GM23338 (cell line): ENCODE results near the gene AP1G1. TPM values are rescaled to one million over a fixed set of nuclear protein-coding genes. Genes with fewer than 3 reads are reported as not detected.
A peak's percentile ranks its signal among the peaks of the same experiment; 100 is the strongest.
"Not testable (repeated sequence)": the region's sequence is repeated elsewhere in the genome, so short reads cannot be mapped to it uniquely, and the experiment has no call there.

Experiments
- ATAC-seq: fragments of 200-7000 bp; cut with Tn5 transposase; 3 replicates; pipeline ENCODE4 v1.9.1; 2020
- DNase-seq: peaks from one replicate; pipeline ENCODE4 v3.0.0-alpha.2; 2015; ENCODE audit warnings: low spot score
- H2AFZ ChIP-seq: fragments of 200-600 bp; sonication (generic); 2 replicates; pipeline ENCODE4 v1.8.0; 2016; ENCODE audit warnings: antibody characterized with exemption, mild to moderate bottlenecking, moderate library complexity
- H3F3A ChIP-seq: fragments of 200-600 bp; sonication (generic); replicated peaks from 2 replicates; pipeline ENCODE4 v1.8.0; 2017; ENCODE audit warnings: antibody characterized with exemption, mixed run types, low read depth
- H3K27ac ChIP-seq: fragments of 200-600 bp; sonication (generic); 2 replicates; pipeline ENCODE4 v1.6.1; 2016; ENCODE audit warnings: low read depth
- H3K27me3 ChIP-seq: fragments of 200-600 bp; sonication (generic); 2 replicates; pipeline ENCODE4 v1.8.0; 2016; ENCODE audit warnings: mild to moderate bottlenecking, mixed run types, moderate library complexity; ENCODE audit not compliant: insufficient read depth
- H3K36me3 ChIP-seq: fragments of 200-600 bp; sonication (generic); 2 replicates; pipeline ENCODE4 v1.8.0; 2016; ENCODE audit warnings: mild to moderate bottlenecking; ENCODE audit not compliant: insufficient read depth
- H3K4me1 ChIP-seq: fragments of 200-600 bp; sonication (generic); 2 replicates; pipeline ENCODE4 v1.8.0; 2016; ENCODE audit warnings: mild to moderate bottlenecking, moderate library complexity; ENCODE audit not compliant: insufficient read depth
- H3K4me2 ChIP-seq: fragments of 200-600 bp; sonication (generic); 2 replicates; pipeline ENCODE4 v1.7.1; 2017; ENCODE audit warnings: mixed run types
- H3K4me3 ChIP-seq: fragments of 200-600 bp; sonication (generic); 2 replicates; pipeline ENCODE4 v1.6.1; 2016; ENCODE audit warnings: mixed run types
- H3K79me2 ChIP-seq: fragments of 200-600 bp; sonication (generic); replicated peaks from 2 replicates; pipeline ENCODE4 v1.8.0; 2017; ENCODE audit warnings: mild to moderate bottlenecking; ENCODE audit not compliant: insufficient read depth
- H3K9me2 ChIP-seq: fragments of 200-600 bp; sonication (generic); 2 replicates; pipeline ENCODE4 v1.8.0; 2017; ENCODE audit not compliant: insufficient read depth
- H4K20me1 ChIP-seq: fragments of 200-600 bp; sonication (generic); replicated peaks from 2 replicates; pipeline ENCODE4 v1.8.0; 2017; ENCODE audit warnings: mild to moderate bottlenecking; ENCODE audit not compliant: insufficient read depth
- H3K27ac Mint-ChIP-seq: 2 replicates; pipeline ENCODE4 v1.8.0; 2020; ENCODE audit warnings: inconsistent platforms, mild to moderate bottlenecking, moderate library complexity, mixed read lengths
- H3K27me3 Mint-ChIP-seq: 3 replicates; pipeline ENCODE4 v1.8.0; 2022; ENCODE audit warnings: low read depth, mild to moderate bottlenecking, moderate library complexity, mixed read lengths, inconsistent platforms; ENCODE audit not compliant: insufficient read depth, poor library complexity
- H3K36me3 Mint-ChIP-seq: 3 replicates; pipeline ENCODE4 v1.8.0; 2021; ENCODE audit warnings: low read depth, mild to moderate bottlenecking, inconsistent platforms, moderate library complexity, mixed read lengths
- H3K4me1 Mint-ChIP-seq: 3 replicates; pipeline ENCODE4 v1.8.0; 2020; ENCODE audit warnings: mild to moderate bottlenecking, inconsistent platforms, mixed read lengths
- H3K4me3 Mint-ChIP-seq: 3 replicates; pipeline ENCODE4 v1.8.0; 2021; ENCODE audit warnings: moderate library complexity, mild to moderate bottlenecking, inconsistent platforms, mixed read lengths
- H3K9me3 Mint-ChIP-seq: 3 replicates; pipeline ENCODE4 v1.8.0; 2020; ENCODE audit warnings: moderate library complexity, mild to moderate bottlenecking, inconsistent platforms, mixed read lengths
- CREB1 ChIP-seq: fragments of 250-450 bp; sonication (Bioruptor Pico); IDR thresholded peaks from 2 replicates; pipeline ENCODE4 v1.5.0; 2020; ENCODE audit warnings: low read depth, mild to moderate bottlenecking, moderate library complexity
- EZH2 ChIP-seq: fragments of 200-600 bp; sonication (generic); IDR thresholded peaks from one replicate; pipeline ENCODE4 v1.8.0; 2017; ENCODE audit warnings: antibody characterized with exemption, mild to moderate bottlenecking, low read depth; ENCODE audit not compliant: unreplicated experiment
- EZH2phosphoT487 ChIP-seq: fragments of 200-600 bp; sonication (generic); IDR thresholded peaks from one replicate; pipeline ENCODE4 v1.8.1; 2018; ENCODE audit warnings: antibody characterized with exemption; ENCODE audit not compliant: unreplicated experiment
- JUNB ChIP-seq: IDR thresholded peaks from one replicate; pipeline ENCODE4 v1.6.1; 2016; ENCODE audit warnings: antibody characterized with exemption; ENCODE audit not compliant: unreplicated experiment
- NANOG ChIP-seq: IDR thresholded peaks from 2 replicates; pipeline ENCODE4 v1.6.1; 2016; ENCODE audit warnings: antibody characterized with exemption, borderline replicate concordance
- POLR2AphosphoS5 ChIP-seq: IDR thresholded peaks from 2 replicates; pipeline ENCODE4 v1.6.1; 2016; ENCODE audit warnings: antibody characterized with exemption, low read depth
- STAT1 ChIP-seq: IDR thresholded peaks from one replicate; pipeline ENCODE4 v1.6.1; 2016; ENCODE audit warnings: antibody characterized with exemption; ENCODE audit not compliant: unreplicated experiment
- ZNF114 ChIP-seq: fragments of 250-450 bp; sonication (Bioruptor Pico); IDR thresholded peaks from 2 replicates; pipeline ENCODE4 v1.5.0; 2020; ENCODE audit warnings: mild to moderate bottlenecking, moderate library complexity
- ZNF331 ChIP-seq: fragments of 250-450 bp; sonication (Bioruptor Pico); IDR thresholded peaks from 2 replicates; pipeline ENCODE4 v1.5.0; 2020; ENCODE audit warnings: low read depth, mild to moderate bottlenecking, moderate library complexity
- polyA plus RNA-seq: library from polyadenylated mRNA; unstranded; fragments of >200 nt; fragmentation: Nextera tagmentation; extraction: Ambion mirVana; gene quantifications from 2 replicates; pipeline ENCODE4 v1.2.1, GENCODE V29; 2016
- total RNA-seq: library from RNA; depleted of rRNA; stranded (reverse); fragments of >200 nt; shearing (Covaris generic); gene quantifications from 2 replicates; pipeline ENCODE4 v1.2.3, GENCODE V29; 2014
- TF ChIP-seq, protein P1 (sequence below): IDR thresholded peaks from 2 replicates; pipeline ENCODE4 v1.6.1; 2016; ENCODE audit warnings: antibody characterized with exemption
- TF ChIP-seq, protein P2 (sequence below): fragments of 250-450 bp; sonication (Bioruptor Pico); IDR thresholded peaks from 2 replicates; pipeline ENCODE4 v1.5.0; 2020; ENCODE audit warnings: mild to moderate bottlenecking, moderate library complexity
- TF ChIP-seq, protein P3 (sequence below), 2 experiments: fragments of 200-600 bp in 1 of 2; sonication (generic) in 1 of 2; conservative IDR thresholded peaks; 2 replicates each; pipeline versions ENCODE4 v1.5.1 to v1.6.1; 2016 to 2017; ENCODE audit warnings: antibody characterized with exemption in 2 of 2, low read depth in 2 of 2, mild to moderate bottlenecking in 2 of 2, moderate library complexity in 1 of 2

The AP1G1 gene
- total and polyA plus RNA-seq, 2 experiments from 2014 or later, result 16.3 to 73.3 TPM

DNA sequence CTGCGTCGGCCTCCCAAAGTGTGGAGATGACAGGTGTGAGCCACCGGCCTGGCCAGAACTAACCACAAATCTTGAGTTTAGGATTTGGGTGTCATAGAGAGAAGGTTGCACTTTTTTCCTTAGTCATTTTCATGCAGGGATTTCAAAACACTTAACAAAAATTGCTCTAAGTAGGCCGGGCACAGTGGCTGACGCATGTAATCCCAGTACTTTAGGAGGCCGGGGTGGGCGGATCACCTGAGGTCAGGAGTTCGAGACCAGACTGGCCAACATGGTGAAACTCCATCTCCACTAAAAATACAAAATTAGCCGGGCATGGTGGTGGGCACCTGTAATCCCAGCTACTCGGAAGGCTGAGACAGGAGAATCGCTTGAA, 1.5 kb upstream of the AP1G1 start:
- Mint-ChIP-seq H3K27ac (peak overlapping the region; percentile 44; the same call in 1 of the 2 replicates), H3K4me3 (peak overlapping the region; percentile 98)
- not testable (repeated sequence) for H3K4me3 ChIP-seq, DNase-seq, H3F3A ChIP-seq, H3K27me3 Mint-ChIP-seq, H3K9me2 ChIP-seq, H3K4me1 Mint-ChIP-seq, H3K9me3 Mint-ChIP-seq, H3K36me3 Mint-ChIP-seq, H2AFZ ChIP-seq, ATAC-seq, H3K27me3 ChIP-seq, H3K4me2 ChIP-seq
- H3K36me3 ChIP-seq, result peaks cover 11% of the 10 kb centered on the region
- peaks cover 17% of the 10 kb centered on the region for H3K4me1 ChIP-seq
- H3K27ac ChIP-seq, result peak overlapping the region; percentile 98
- H4K20me1 ChIP-seq, result peaks cover 14% of the 10 kb centered on the region
- peaks cover 34% of the 10 kb centered on the region for H3K79me2 ChIP-seq

DNA sequence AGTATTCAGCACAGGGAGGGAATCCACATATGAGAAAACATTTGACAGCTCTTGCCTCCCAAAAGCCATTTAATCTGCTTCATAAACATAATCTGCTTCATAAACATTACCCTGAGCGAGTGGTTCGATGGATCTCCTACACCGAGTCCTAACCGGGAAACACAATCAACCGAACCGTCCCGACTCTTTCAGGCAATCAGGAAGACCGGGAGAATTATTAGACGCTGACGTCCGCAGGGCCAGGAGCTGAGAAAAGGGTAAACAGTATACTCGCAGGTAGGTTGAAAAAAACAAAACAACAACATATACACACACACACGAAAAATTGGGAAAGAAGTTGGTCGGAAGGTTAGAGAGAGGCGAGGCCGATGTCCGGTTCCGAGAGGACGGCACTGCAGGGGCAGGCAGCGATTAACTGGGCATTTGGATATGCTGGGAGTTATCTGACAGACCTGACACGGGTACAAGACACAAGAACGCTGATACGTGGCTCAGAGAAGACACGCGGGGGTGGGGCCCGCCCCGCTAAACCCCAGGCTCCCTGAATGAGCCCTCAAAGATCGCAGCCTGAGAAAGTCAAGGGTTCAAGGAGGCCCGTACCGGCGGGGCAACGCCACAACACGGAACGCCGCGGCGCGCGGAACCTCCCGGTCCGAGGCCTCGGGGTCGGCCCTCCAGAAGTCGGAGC, 585 bp downstream of the AP1G1 start:
- Mint-ChIP-seq H3K9me3 (no peaks in the 10 kb centered on the region), H3K27ac (peak overlapping the region; percentile 100), H3K4me3 (peak overlapping the region; percentile 98), H3K36me3 (peaks cover 9% of the 10 kb centered on the region), H3K27me3 (peaks cover 9% of the 10 kb centered on the region), H3K4me1 (peaks cover 5% of the 10 kb centered on the region)
- peaks cover 14% of the 10 kb centered on the region for H4K20me1 ChIP-seq
- H3K79me2 ChIP-seq, result peaks cover 55% of the 10 kb centered on the region
- peak overlapping the region; percentile 99 for H3K4me3 ChIP-seq
- ATAC-seq (peak; percentile 9), DNase-seq (peak; percentile 32)
- H3K4me2 ChIP-seq, result peak overlapping the region; percentile 90
- H3K27me3 ChIP-seq, result no peaks in the 10 kb centered on the region
- 0 out of 2 replicates have a peak overlapping the region, but pooled peaks have one; percentile 92 for H2AFZ ChIP-seq
- peaks cover 17% of the 10 kb centered on the region for H3K4me1 ChIP-seq
- peaks cover 11% of the 10 kb centered on the region for H3K36me3 ChIP-seq
- peak overlapping the region; percentile 100 for H3K27ac ChIP-seq
- no peaks in the 10 kb centered on the region for H3F3A ChIP-seq
- no peaks in the 10 kb centered on the region for H3K9me2 ChIP-seq
- TF ChIP-seq ZNF331 (CRISPR knock-in tag), result no peak
- TF ChIP-seq, protein P1, sequence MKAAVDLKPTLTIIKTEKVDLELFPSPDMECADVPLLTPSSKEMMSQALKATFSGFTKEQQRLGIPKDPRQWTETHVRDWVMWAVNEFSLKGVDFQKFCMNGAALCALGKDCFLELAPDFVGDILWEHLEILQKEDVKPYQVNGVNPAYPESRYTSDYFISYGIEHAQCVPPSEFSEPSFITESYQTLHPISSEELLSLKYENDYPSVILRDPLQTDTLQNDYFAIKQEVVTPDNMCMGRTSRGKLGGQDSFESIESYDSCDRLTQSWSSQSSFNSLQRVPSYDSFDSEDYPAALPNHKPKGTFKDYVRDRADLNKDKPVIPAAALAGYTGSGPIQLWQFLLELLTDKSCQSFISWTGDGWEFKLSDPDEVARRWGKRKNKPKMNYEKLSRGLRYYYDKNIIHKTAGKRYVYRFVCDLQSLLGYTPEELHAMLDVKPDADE, result no peak
- TF ChIP-seq CREB1 (CRISPR knock-in tag), result no peak
- TF ChIP-seq EZH2, result no peak
- TF ChIP-seq POLR2AphosphoS5, result no peak
- no peak for TF ChIP-seq STAT1
- TF ChIP-seq, protein P2, sequence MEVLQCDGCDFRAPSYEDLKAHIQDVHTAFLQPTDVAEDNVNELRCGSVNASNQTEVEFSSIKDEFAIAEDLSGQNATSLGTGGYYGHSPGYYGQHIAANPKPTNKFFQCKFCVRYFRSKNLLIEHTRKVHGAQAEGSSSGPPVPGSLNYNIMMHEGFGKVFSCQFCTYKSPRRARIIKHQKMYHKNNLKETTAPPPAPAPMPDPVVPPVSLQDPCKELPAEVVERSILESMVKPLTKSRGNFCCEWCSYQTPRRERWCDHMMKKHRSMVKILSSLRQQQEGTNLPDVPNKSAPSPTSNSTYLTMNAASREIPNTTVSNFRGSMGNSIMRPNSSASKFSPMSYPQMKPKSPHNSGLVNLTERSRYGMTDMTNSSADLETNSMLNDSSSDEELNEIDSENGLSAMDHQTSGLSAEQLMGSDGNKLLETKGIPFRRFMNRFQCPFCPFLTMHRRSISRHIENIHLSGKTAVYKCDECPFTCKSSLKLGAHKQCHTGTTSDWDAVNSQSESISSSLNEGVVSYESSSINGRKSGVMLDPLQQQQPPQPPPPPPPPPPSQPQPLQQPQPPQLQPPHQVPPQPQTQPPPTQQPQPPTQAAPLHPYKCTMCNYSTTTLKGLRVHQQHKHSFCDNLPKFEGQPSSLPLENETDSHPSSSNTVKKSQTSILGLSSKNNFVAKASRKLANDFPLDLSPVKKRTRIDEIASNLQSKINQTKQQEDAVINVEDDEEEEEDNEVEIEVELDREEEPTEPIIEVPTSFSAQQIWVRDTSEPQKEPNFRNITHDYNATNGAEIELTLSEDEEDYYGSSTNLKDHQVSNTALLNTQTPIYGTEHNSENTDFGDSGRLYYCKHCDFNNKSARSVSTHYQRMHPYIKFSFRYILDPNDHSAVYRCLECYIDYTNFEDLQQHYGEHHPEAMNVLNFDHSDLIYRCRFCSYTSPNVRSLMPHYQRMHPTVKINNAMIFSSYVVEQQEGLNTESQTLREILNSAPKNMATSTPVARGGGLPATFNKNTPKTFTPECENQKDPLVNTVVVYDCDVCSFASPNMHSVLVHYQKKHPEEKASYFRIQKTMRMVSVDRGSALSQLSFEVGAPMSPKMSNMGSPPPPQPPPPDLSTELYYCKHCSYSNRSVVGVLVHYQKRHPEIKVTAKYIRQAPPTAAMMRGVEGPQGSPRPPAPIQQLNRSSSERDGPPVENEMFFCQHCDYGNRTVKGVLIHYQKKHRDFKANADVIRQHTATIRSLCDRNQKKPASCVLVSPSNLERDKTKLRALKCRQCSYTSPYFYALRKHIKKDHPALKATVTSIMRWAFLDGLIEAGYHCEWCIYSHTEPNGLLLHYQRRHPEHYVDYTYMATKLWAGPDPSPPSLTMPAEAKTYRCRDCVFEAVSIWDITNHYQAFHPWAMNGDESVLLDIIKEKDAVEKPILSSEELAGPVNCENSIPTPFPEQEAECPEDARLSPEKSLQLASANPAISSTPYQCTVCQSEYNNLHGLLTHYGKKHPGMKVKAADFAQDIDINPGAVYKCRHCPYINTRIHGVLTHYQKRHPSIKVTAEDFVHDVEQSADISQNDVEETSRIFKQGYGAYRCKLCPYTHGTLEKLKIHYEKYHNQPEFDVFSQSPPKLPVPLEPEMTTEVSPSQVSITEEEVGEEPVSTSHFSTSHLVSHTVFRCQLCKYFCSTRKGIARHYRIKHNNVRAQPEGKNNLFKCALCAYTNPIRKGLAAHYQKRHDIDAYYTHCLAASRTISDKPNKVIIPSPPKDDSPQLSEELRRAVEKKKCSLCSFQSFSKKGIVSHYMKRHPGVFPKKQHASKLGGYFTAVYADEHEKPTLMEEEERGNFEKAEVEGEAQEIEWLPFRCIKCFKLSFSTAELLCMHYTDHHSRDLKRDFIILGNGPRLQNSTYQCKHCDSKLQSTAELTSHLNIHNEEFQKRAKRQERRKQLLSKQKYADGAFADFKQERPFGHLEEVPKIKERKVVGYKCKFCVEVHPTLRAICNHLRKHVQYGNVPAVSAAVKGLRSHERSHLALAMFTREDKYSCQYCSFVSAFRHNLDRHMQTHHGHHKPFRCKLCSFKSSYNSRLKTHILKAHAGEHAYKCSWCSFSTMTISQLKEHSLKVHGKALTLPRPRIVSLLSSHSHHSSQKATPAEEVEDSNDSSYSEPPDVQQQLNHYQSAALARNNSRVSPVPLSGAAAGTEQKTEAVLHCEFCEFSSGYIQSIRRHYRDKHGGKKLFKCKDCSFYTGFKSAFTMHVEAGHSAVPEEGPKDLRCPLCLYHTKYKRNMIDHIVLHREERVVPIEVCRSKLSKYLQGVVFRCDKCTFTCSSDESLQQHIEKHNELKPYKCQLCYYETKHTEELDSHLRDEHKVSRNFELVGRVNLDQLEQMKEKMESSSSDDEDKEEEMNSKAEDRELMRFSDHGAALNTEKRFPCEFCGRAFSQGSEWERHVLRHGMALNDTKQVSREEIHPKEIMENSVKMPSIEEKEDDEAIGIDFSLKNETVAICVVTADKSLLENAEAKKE (CRISPR knock-in tag), result no peak
- no peak for TF ChIP-seq JUNB
- no peak for TF ChIP-seq ZNF114 (CRISPR knock-in tag)
- TF ChIP-seq EZH2phosphoT487, result no peak
- TF ChIP-seq NANOG, result no peak
- TF ChIP-seq, protein P3, sequence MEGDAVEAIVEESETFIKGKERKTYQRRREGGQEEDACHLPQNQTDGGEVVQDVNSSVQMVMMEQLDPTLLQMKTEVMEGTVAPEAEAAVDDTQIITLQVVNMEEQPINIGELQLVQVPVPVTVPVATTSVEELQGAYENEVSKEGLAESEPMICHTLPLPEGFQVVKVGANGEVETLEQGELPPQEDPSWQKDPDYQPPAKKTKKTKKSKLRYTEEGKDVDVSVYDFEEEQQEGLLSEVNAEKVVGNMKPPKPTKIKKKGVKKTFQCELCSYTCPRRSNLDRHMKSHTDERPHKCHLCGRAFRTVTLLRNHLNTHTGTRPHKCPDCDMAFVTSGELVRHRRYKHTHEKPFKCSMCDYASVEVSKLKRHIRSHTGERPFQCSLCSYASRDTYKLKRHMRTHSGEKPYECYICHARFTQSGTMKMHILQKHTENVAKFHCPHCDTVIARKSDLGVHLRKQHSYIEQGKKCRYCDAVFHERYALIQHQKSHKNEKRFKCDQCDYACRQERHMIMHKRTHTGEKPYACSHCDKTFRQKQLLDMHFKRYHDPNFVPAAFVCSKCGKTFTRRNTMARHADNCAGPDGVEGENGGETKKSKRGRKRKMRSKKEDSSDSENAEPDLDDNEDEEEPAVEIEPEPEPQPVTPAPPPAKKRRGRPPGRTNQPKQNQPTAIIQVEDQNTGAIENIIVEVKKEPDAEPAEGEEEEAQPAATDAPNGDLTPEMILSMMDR (conservative IDR thresholded peaks at IDR 0.05; ENCODE audit: low read depth in 2 of 2), result no peak
